Nephron (organoid): ENCODE data around the gene SMAD3.

Source experiments
- H3K27ac Mint-ChIP-seq, 3 experiments: 2 replicates each; pipeline ENCODE4 v1.8.0; 2020; ENCODE audit warnings: mixed read lengths in 3 of 3, mild to moderate bottlenecking in 2 of 3, moderate library complexity in 1 of 3
- H3K27me3 Mint-ChIP-seq: 2 replicates; pipeline ENCODE4 v1.8.0; 2021; ENCODE audit warnings: low read depth, mild to moderate bottlenecking, moderate library complexity, mixed read lengths
- H3K36me3 Mint-ChIP-seq: 2 replicates; pipeline ENCODE4 v1.8.0; 2020; ENCODE audit warnings: low read depth, mixed read lengths
- H3K4me1 Mint-ChIP-seq: 2 replicates; pipeline ENCODE4 v1.8.0; 2020; ENCODE audit warnings: mixed read lengths
- H3K4me3 Mint-ChIP-seq, 3 experiments: 2 replicates each; pipeline ENCODE4 v1.8.0; 2020; ENCODE audit warnings: mild to moderate bottlenecking in 3 of 3, mixed read lengths in 3 of 3, moderate library complexity in 2 of 3
- H3K9me3 Mint-ChIP-seq: 2 replicates; pipeline ENCODE4 v1.8.0; 2020; ENCODE audit warnings: mixed read lengths
- CTCF ChIP-seq, 3 experiments: fragments of 200-600 bp; sonication (generic); IDR thresholded peaks; one replicate each; pipeline ENCODE4 v1.5.0; 2021; ENCODE audit warnings: antibody characterized with exemption in 3 of 3; ENCODE audit not compliant: unreplicated experiment in 3 of 3

SMAD3 gene

GRCh38 chr15:67225336-67225735, 159.9 kb downstream of the SMAD3 start:
- no peak for TF ChIP-seq CTCF (IDR thresholded peaks at IDR 0.05; ENCODE audit: unreplicated experiment in 3 of 3)
- no peaks in the 10 kb centered on the region for H3K27me3 Mint-ChIP-seq
- H3K36me3 Mint-ChIP-seq, result peaks cover 18% of the 10 kb centered on the region
- H3K4me1 Mint-ChIP-seq, result no peaks in the 10 kb centered on the region
- H3K4me3 Mint-ChIP-seq, result no peak overlapping the region
- H3K27ac Mint-ChIP-seq, result no peak overlapping the region
- no peaks in the 10 kb centered on the region for H3K9me3 Mint-ChIP-seq

- H3K36me3 Mint-ChIP-seq, result peaks cover 35% of the 10 kb centered on the region
- H3K27ac Mint-ChIP-seq, result no peak overlapping the region
- no peaks in the 10 kb centered on the region for H3K27me3 Mint-ChIP-seq
- H3K4me3 Mint-ChIP-seq, result no peak overlapping the region
- H3K9me3 Mint-ChIP-seq, result no peaks in the 10 kb centered on the region
- no peak for TF ChIP-seq CTCF (IDR thresholded peaks at IDR 0.05; ENCODE audit: unreplicated experiment in 3 of 3)
- no peaks in the 10 kb centered on the region for H3K4me1 Mint-ChIP-seq
Observed at GRCh38 chr15:67227431-67227830, 162.0 kb downstream of the SMAD3 start.

GRCh38 chr15:67227846-67228245, 162.4 kb downstream of the SMAD3 start:
- H3K36me3 Mint-ChIP-seq, result peaks cover 39% of the 10 kb centered on the region
- H3K27ac Mint-ChIP-seq, result no peak overlapping the region
- H3K27me3 Mint-ChIP-seq, result no peaks in the 10 kb centered on the region
- no peak for TF ChIP-seq CTCF (IDR thresholded peaks at IDR 0.05; ENCODE audit: unreplicated experiment in 3 of 3)
- H3K9me3 Mint-ChIP-seq, result no peaks in the 10 kb centered on the region
- no peak overlapping the region for H3K4me3 Mint-ChIP-seq
- H3K4me1 Mint-ChIP-seq, result no peaks in the 10 kb centered on the region

- no peak overlapping the region for H3K27ac Mint-ChIP-seq
- H3K27me3 Mint-ChIP-seq, result no peaks in the 10 kb centered on the region
- H3K4me1 Mint-ChIP-seq, result no peaks in the 10 kb centered on the region
- no peak overlapping the region for H3K4me3 Mint-ChIP-seq
- H3K9me3 Mint-ChIP-seq, result no peaks in the 10 kb centered on the region
- no peak for TF ChIP-seq CTCF (IDR thresholded peaks at IDR 0.05; ENCODE audit: unreplicated experiment in 3 of 3)
- peaks cover 43% of the 10 kb centered on the region for H3K36me3 Mint-ChIP-seq
Observed at GRCh38 chr15:67228286-67228685, 162.9 kb downstream of the SMAD3 start.

GRCh38 chr15:67230504-67230903, 165.1 kb downstream of the SMAD3 start:
- Mint-ChIP-seq H3K27me3 (no peaks in the 10 kb centered on the region), H3K4me1 (no peaks in the 10 kb centered on the region), H3K36me3 (peaks cover 57% of the 10 kb centered on the region), H3K27ac (no peak overlapping the region), H3K4me3 (no peak overlapping the region), H3K9me3 (no peaks in the 10 kb centered on the region)
- TF ChIP-seq CTCF (IDR thresholded peaks at IDR 0.05; ENCODE audit: unreplicated experiment in 3 of 3), result no peak

GRCh38 chr15:67232591-67232990, 167.2 kb downstream of the SMAD3 start:
- Mint-ChIP-seq H3K36me3 (peaks cover 63% of the 10 kb centered on the region), H3K4me1 (no peaks in the 10 kb centered on the region), H3K4me3 (no peak overlapping the region), H3K9me3 (no peaks in the 10 kb centered on the region), H3K27me3 (no peaks in the 10 kb centered on the region), H3K27ac (peak overlapping the region in 1 of 3 experiments; percentile 51)
- TF ChIP-seq CTCF (IDR thresholded peaks at IDR 0.05; ENCODE audit: unreplicated experiment in 3 of 3), result no peak
